Colonic mucosa (tissue), 4 donors: ENCODE measurements around the gene FABP7. TPM values are rescaled to one million over a fixed set of nuclear protein-coding genes. Genes with fewer than 3 reads are reported as not detected.
"Not testable (repeated sequence)": the region's sequence is repeated elsewhere in the genome, so short reads cannot be mapped to it uniquely, and the experiment has no call there.

ENCODE experiments used
- DNase-seq: peaks from one replicate; pipeline ENCODE4 v3.0.0-alpha.2; 2020
- H3K27ac ChIP-seq: fragments of 200-600 bp; one replicate; pipeline ENCODE4 v1.8.0; 2021
- H3K27me3 ChIP-seq: fragments of 200-600 bp; one replicate; pipeline ENCODE4 v1.8.0; 2021
- H3K36me3 ChIP-seq: fragments of 200-600 bp; one replicate; pipeline ENCODE4 v1.8.0; 2021
- H3K4me1 ChIP-seq: fragments of 200-600 bp; one replicate; pipeline ENCODE4 v1.8.0; 2021; ENCODE audit warnings: mild to moderate bottlenecking
- H3K4me3 ChIP-seq: fragments of 200-600 bp; one replicate; pipeline ENCODE4 v1.8.0; 2021
- H3K9ac ChIP-seq, 2 donors: one replicate each; pipeline ENCODE4 v1.7.0; 2013; ENCODE audit warnings: control low read depth in 2 of 2, low read depth in 2 of 2, low read length in 2 of 2
- H3K9me3 ChIP-seq: fragments of 200-600 bp; one replicate; pipeline ENCODE4 v1.8.0; 2021
- intact Hi-C: fragments of 100-400 bp; cut with DNase I; formaldehyde crosslinking; loops from one replicate; pipeline ENCODE4 v1.14.1; 2022
- total RNA-seq, 2 donors: library from RNA; stranded (reverse); fragmentation: NEBNext Ultra II Directional in 1 of 2; extraction: Animal tissue kit (Norgen Biotek cat#: 25700) in 1 of 2; gene quantifications; one replicate each; pipeline ENCODE4 v1.2.1, GENCODE V29; 2021
- TF ChIP-seq, protein P1 (sequence below): fragments of 200-600 bp; IDR thresholded peaks from one replicate; pipeline ENCODE4 v1.8.0; 2022; ENCODE audit warnings: antibody characterized with exemption, mild to moderate bottlenecking
- donor health status: healthy.
- donor health status: DM: no; HTN: no; CAD: no.
- donor health status: DM: no; HTN: no; CAD: no.

FABP7 gene
- total RNA-seq, 2 donors from 2014 or later = not detected

DNA sequence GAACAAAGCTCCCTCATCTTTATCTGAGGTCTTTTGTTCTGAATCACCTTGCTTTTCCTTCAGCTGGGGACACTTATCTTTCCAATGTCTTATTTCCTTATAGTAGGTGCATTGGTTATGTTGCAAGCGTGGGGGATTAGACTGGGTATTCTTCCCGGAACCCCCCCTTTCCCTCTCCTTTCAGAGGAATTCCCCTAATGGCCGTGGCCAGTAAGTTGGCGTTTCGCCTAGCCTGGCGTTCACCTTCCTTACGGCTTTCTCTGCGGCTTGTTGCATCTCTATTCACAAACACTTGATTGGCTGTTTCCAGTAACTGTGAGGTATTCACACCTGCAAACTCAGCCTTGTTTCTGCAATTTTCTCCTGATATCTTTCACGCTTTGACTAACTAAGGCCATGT, 32.8 kb upstream of the FABP7 start:
- Histone ChIP-seq H3K4me1 (no peaks in the 10 kb centered on the region), H3K36me3 (no peaks in the 10 kb centered on the region), H3K27ac (no peak overlapping the region), H3K27me3 (no peaks in the 10 kb centered on the region), H3K9ac (no peak overlapping the region), H3K4me3 (no peak overlapping the region), H3K9me3 (no peaks in the 10 kb centered on the region)
- TF ChIP-seq, protein P1, sequence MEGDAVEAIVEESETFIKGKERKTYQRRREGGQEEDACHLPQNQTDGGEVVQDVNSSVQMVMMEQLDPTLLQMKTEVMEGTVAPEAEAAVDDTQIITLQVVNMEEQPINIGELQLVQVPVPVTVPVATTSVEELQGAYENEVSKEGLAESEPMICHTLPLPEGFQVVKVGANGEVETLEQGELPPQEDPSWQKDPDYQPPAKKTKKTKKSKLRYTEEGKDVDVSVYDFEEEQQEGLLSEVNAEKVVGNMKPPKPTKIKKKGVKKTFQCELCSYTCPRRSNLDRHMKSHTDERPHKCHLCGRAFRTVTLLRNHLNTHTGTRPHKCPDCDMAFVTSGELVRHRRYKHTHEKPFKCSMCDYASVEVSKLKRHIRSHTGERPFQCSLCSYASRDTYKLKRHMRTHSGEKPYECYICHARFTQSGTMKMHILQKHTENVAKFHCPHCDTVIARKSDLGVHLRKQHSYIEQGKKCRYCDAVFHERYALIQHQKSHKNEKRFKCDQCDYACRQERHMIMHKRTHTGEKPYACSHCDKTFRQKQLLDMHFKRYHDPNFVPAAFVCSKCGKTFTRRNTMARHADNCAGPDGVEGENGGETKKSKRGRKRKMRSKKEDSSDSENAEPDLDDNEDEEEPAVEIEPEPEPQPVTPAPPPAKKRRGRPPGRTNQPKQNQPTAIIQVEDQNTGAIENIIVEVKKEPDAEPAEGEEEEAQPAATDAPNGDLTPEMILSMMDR = no peak
- intact Hi-C loops = loop anchor here (5.0 kb wide), 1 partner anchor 91 kb away; no protein-coding TSS in a partner anchor
- no peak for DNase-seq

DNA sequence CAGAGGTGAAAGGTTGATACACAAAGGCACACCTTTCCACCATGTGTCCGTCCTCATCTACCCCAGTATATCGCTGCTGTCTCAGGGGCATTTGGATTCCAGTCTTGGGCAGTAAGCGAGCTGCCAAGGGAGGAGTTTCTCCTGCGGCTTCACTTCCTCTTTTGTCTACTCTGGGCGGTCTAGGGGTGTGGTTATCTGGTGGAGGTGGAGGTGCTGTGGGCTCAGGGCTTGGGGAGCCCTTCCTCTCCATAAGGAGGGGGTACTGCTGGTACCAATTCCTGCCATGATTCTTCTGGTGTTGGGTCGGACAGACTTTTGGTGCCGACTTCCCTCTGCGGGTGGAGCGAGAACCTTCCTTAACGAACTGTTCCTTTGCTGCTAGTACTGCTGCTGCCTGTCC, 31.9 kb upstream of the FABP7 start:
- DNase-seq = no peak
- TF ChIP-seq, protein P1 = no peak
- no peaks in the 10 kb centered on the region for H3K27me3 ChIP-seq
- H3K36me3 ChIP-seq = no peaks in the 10 kb centered on the region
- intact Hi-C loops = loop anchor here (5.0 kb wide), 1 partner anchor 90 kb away; no protein-coding TSS in a partner anchor
- no peak overlapping the region for H3K9ac ChIP-seq
- no peak overlapping the region for H3K4me3 ChIP-seq
- H3K4me1 ChIP-seq = no peaks in the 10 kb centered on the region
- H3K9me3 ChIP-seq = no peaks in the 10 kb centered on the region
- H3K27ac ChIP-seq = no peak overlapping the region

DNA sequence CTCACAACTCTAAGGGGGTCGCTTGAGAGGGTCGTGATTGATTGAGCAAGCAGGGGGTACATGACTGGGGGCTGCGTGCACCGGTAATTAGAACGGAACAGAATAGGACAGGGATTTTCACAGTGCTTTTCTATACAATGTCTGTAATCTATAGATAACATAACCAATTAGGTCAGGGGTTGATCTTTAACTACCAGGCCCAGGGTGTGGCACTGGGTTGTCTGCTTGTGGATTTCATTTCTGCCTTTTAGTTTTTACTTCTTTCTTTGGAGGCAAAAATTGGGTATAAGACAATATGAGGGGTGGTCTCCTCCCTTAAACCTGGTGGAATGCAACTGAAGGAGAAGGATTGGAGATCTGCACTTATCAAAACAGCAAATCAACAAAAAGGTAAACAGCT, 30.6 kb upstream of the FABP7 start:
- H3K27me3 ChIP-seq, H3K9ac ChIP-seq, DNase-seq, H3K4me3 ChIP-seq, H3K27ac ChIP-seq, H3K4me1 ChIP-seq, H3K9me3 ChIP-seq, H3K36me3 ChIP-seq: not testable (repeated sequence)
- intact Hi-C loops = loop anchor here (5.0 kb wide), 1 partner anchor 88 kb away; no protein-coding TSS in a partner anchor

DNA sequence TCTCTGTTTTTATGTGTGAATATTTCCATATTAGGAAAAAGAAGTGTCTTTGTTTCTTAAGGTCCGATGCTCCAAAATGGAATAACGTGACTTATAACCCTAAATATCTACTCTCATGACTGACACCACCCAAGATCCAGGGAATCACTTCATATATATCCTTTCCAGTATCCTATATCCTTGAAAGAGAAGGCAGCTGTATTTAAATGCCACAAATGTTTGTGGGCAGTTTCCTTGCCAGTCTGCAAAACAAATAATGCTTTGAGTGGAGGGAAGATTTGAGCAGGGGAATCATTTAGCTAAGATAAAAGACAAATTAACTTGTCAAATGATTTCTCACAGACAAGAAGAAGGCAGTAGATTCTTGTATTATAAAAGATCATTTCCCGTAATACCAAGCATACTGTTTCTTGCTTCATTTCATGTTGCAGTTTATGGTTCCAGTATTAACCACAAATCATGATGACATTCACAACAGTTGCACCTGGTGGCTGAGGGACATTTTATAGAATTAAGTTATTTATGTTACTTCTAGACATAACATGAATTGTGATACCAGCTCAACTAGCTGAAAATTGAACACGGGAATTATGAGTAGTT, 30.0 kb upstream of the FABP7 start:
- Histone ChIP-seq H3K27me3 (no peaks in the 10 kb centered on the region), H3K4me1 (no peaks in the 10 kb centered on the region), H3K9ac (no peak overlapping the region), H3K4me3 (no peak overlapping the region), H3K27ac (no peak overlapping the region), H3K9me3 (no peaks in the 10 kb centered on the region), H3K36me3 (no peaks in the 10 kb centered on the region)
- intact Hi-C loops = loop anchor here (5.0 kb wide), 1 partner anchor 88 kb away; no protein-coding TSS in a partner anchor
- TF ChIP-seq, protein P1 = no peak
- DNase-seq = no peak

DNA sequence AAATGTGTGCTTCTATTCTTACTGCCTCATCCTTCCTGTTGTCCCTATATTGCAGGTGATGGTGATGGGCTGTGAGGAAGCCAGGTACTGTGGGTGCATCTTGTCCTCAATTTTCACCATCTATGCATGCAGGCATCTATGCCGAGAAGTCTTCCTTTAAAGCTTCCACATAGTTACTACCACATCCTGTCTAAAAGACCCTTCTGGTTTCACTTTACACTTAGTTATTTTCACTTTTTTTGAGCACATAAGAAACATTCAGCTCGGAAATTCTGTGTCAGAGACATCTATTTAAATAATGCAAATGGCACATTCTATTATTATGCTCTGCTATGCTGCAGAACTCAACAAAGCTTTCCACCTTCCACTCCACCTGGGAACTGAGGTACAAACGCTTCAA, 28.2 kb upstream of the FABP7 start:
- no peaks in the 10 kb centered on the region for H3K27me3 ChIP-seq
- intact Hi-C loops = no loop called here
- H3K9me3 ChIP-seq = no peaks in the 10 kb centered on the region
- no peak overlapping the region for H3K27ac ChIP-seq
- H3K9ac ChIP-seq = no peak overlapping the region
- H3K4me1 ChIP-seq = no peaks in the 10 kb centered on the region
- TF ChIP-seq, protein P1 = no peak
- H3K4me3 ChIP-seq = no peak overlapping the region
- no peaks in the 10 kb centered on the region for H3K36me3 ChIP-seq
- no peak for DNase-seq

DNA sequence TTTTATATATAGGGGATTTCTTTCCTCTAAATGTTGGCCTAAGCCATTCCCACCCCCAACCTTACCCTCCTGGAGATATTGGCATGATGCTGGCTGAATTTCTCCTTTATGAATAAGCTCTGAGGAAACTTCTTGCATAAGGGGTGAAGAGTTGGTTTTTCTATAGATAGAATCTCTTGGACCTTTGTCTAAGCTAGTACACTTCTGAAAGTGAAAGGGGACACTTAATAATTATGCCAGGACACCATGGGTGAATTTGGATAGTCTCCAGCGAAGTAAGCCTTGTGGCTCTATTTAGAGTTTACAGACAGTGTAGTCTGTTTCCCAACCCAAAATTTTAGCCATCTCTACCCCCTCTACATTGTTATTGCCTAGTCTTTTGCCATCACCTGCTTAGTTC, 27.1 kb upstream of the FABP7 start:
- intact Hi-C loops = no loop called here
- Histone ChIP-seq H3K27ac (no peak overlapping the region), H3K4me3 (no peak overlapping the region), H3K36me3 (no peaks in the 10 kb centered on the region), H3K9me3 (no peaks in the 10 kb centered on the region), H3K27me3 (no peaks in the 10 kb centered on the region), H3K9ac (no peak overlapping the region), H3K4me1 (no peaks in the 10 kb centered on the region)
- DNase-seq = no peak
- TF ChIP-seq, protein P1 = no peak
